Tibial nerve (tissue), 4 donors: Measurements from ENCODE around the gene TH. TPM values are rescaled to one million over a fixed set of nuclear protein-coding genes. Genes with fewer than 3 reads are reported as not detected.
A peak's percentile ranks its signal among the peaks of the same experiment; 100 is the strongest.

Source experiments
- DNase-seq, 2 donors: peaks; one replicate each; pipeline ENCODE4 v3.0.0-alpha.2; 2019; ENCODE audit warnings: low spot score in 2 of 2
- H3K27ac ChIP-seq, 4 donors: fragments of 200-600 bp; sonication (generic) in 3 of 4; one replicate each; pipeline ENCODE4 v1.5.1; 2017 to 2019; ENCODE audit warnings: mild to moderate bottlenecking in 1 of 4
- H3K27me3 ChIP-seq, 2 donors: fragments of 200-600 bp; sonication (generic) in 1 of 2; one replicate each; pipeline versions ENCODE4 v1.5.1 to v1.6.0; 2017 to 2019
- H3K36me3 ChIP-seq, 3 donors: fragments of 200-600 bp; sonication (generic); one replicate each; pipeline ENCODE4 v1.5.1; 2018 to 2019
- H3K4me1 ChIP-seq, 4 donors: fragments of 200-600 bp; sonication (generic) in 3 of 4; one replicate each; pipeline ENCODE4 v1.5.1; 2017 to 2019
- H3K4me3 ChIP-seq, 4 donors: fragments of 200-600 bp; sonication (generic) in 3 of 4; one replicate each; pipeline ENCODE4 v1.5.1; 2017 to 2019; ENCODE audit warnings: mild to moderate bottlenecking in 1 of 4, moderate library complexity in 1 of 4
- H3K9me3 ChIP-seq, 4 donors: fragments of 200-600 bp; sonication (generic) in 3 of 4; one replicate each; pipeline ENCODE4 v1.5.1; 2017 to 2019
- CTCF ChIP-seq, 5 experiments: fragments of 200-600 bp in 3 of 5; fragments of 450-650 bp in 2 of 5; sonication (generic) in 3 of 5; IDR thresholded peaks; one replicate each; pipeline ENCODE4 v1.5.1; 2016 to 2019; ENCODE audit warnings: antibody characterized with exemption in 5 of 5, mild to moderate bottlenecking in 3 of 5, moderate library complexity in 2 of 5
- EP300 ChIP-seq, 2 donors: sonication (generic); formaldehyde crosslinking; IDR thresholded peaks; one replicate each; pipeline ENCODE4 v1.6.1; 2017; ENCODE audit warnings: antibody characterized with exemption in 2 of 2, mild to moderate bottlenecking in 1 of 2
- POLR2A ChIP-seq, 2 donors: fragments of 450-650 bp; IDR thresholded peaks; one replicate each; pipeline ENCODE4 v1.6.1; 2017; ENCODE audit warnings: antibody characterized with exemption in 2 of 2, mild to moderate bottlenecking in 2 of 2, moderate library complexity in 2 of 2
- WGBS, 2 donors: methylation state at CpG; one replicate each; pipeline ENCODE4 v1.1.5; 2018; 5-methylcytosine and 5-hydroxymethylcytosine counted together
- total RNA-seq, 4 donors: library from RNA; depleted of rRNA; stranded (reverse); fragments of >200 nt; gene quantifications; one replicate each; pipeline ENCODE4 v1.1.0, GENCODE V29; 2016

The TH gene
- total RNA-seq, 4 donors from 2014 or later, result 1.3 TPM; not detected in 3

GRCh38 chr11:2208691-2209369 lies 37.2 kb upstream of the TH start:
- Histone ChIP-seq H3K27ac (no peak overlapping the region), H3K36me3 (no peaks in the 10 kb centered on the region), H3K9me3 (peaks cover 0 to 10% (median 0%) of the 10 kb centered on the region in 4 donors), H3K4me1 (no peaks in the 10 kb centered on the region), H3K4me3 (no peak overlapping the region), H3K27me3 (peaks cover 0 to 3% of the 10 kb centered on the region in 2 donors)
- 91% methylated on average over 19 to 24 of the region's 24 CpGs for WGBS, 2 donors
- peak in 1 of 2 donors; percentile 9 for DNase-seq
- no peak for TF ChIP-seq EP300 (IDR thresholded peaks at IDR 0.05)
- no peak for TF ChIP-seq POLR2A (IDR thresholded peaks at IDR 0.05)
- TF ChIP-seq CTCF (IDR thresholded peaks at IDR 0.05), result no peak

- Histone ChIP-seq H3K9me3 (peaks cover 0 to 10% (median 0%) of the 10 kb centered on the region in 4 donors), H3K4me3 (no peak overlapping the region), H3K36me3 (no peaks in the 10 kb centered on the region), H3K4me1 (no peaks in the 10 kb centered on the region), H3K27me3 (peaks cover 0 to 3% of the 10 kb centered on the region in 2 donors), H3K27ac (no peak overlapping the region)
- 76 to 79% methylated on average over 17 to 24 of the region's 24 CpGs for WGBS, 2 donors
- TF ChIP-seq CTCF (IDR thresholded peaks at IDR 0.05), result no peak
- no peak for TF ChIP-seq EP300 (IDR thresholded peaks at IDR 0.05)
- TF ChIP-seq POLR2A (IDR thresholded peaks at IDR 0.05), result no peak
- DNase-seq, result peak in 1 of 2 donors; percentile 4
These were observed 36.4 kb upstream of the TH start for GRCh38 chr11:2207773-2208621.

- Histone ChIP-seq H3K27me3 (peaks cover 0 to 3% of the 10 kb centered on the region in 2 donors), H3K9me3 (peaks cover 0 to 10% (median 0%) of the 10 kb centered on the region in 4 donors), H3K36me3 (no peaks in the 10 kb centered on the region), H3K4me3 (no peak overlapping the region), H3K27ac (no peak overlapping the region), H3K4me1 (no peaks in the 10 kb centered on the region)
- peak in 1 of 2 donors; percentile 4 for DNase-seq
- TF ChIP-seq EP300 (IDR thresholded peaks at IDR 0.05) (no peak), CTCF (IDR thresholded peaks at IDR 0.05) (no peak)
- WGBS, 2 donors, result 89 to 93% methylated on average over 8 to 11 of the region's 11 CpGs
These were observed 35.6 kb upstream of the TH start for GRCh38 chr11:2207212-2207611.

GRCh38 chr11:2205981-2206690 lies 34.5 kb upstream of the TH start:
- H3K4me1 ChIP-seq, result no peaks in the 10 kb centered on the region
- H3K4me3 ChIP-seq, result no peak overlapping the region
- H3K9me3 ChIP-seq, result peaks cover 0 to 10% (median 0%) of the 10 kb centered on the region in 4 donors
- peak in 1 of 2 donors; percentile 10 for DNase-seq
- 75 to 87% methylated on average over 12 of the region's 12 CpGs for WGBS, 2 donors
- H3K36me3 ChIP-seq, result no peaks in the 10 kb centered on the region
- no peak for TF ChIP-seq CTCF (IDR thresholded peaks at IDR 0.05)
- TF ChIP-seq POLR2A (IDR thresholded peaks at IDR 0.05), result no peak
- TF ChIP-seq EP300 (IDR thresholded peaks at IDR 0.05), result no peak
- no peak overlapping the region for H3K27ac ChIP-seq
- peaks cover 0 to 3% of the 10 kb centered on the region in 2 donors for H3K27me3 ChIP-seq
